SK-N-SH (cell line): ENCODE data around the gene REG3G.

Source experiments
- CHD2 ChIP-seq: fragments of 150-350 bp; IDR thresholded peaks from 2 replicates; pipeline ENCODE4 v1.6.1; 2018; ENCODE audit warnings: low read length; ENCODE audit not compliant: partially characterized antibody
- EZH2phosphoT487 ChIP-seq: fragments of 200-600 bp; sonication (generic); IDR thresholded peaks from 2 replicates; pipeline ENCODE4 v1.6.1; 2017; ENCODE audit warnings: low read depth, mixed run types, mild to moderate bottlenecking, antibody characterized with exemption, moderate library complexity, borderline replicate concordance
- FOSL2 ChIP-seq: IDR thresholded peaks from 2 replicates; pipeline ENCODE4 v1.4.0; 2012; ENCODE audit warnings: low read depth, mild to moderate bottlenecking, moderate library complexity, borderline replicate concordance
- GATA2 ChIP-seq: sonication (generic); formaldehyde crosslinking; IDR thresholded peaks from 2 replicates; pipeline ENCODE4 v1.5.0; 2020; ENCODE audit warnings: mild to moderate bottlenecking, missing genetic modification reagents
- JUND ChIP-seq: IDR thresholded peaks from 2 replicates; pipeline ENCODE4 v1.4.0; 2012
- NFIC ChIP-seq: IDR thresholded peaks from 2 replicates; pipeline ENCODE4 v1.4.0; 2012; ENCODE audit warnings: borderline replicate concordance
- POLR2AphosphoS5 ChIP-seq: IDR thresholded peaks from 2 replicates; pipeline ENCODE4 v1.6.1; 2012; ENCODE audit warnings: low read depth, low read length
- SIN3A ChIP-seq: IDR thresholded peaks from 2 replicates; pipeline ENCODE4 v1.6.1; 2012; ENCODE audit warnings: low read depth, mild to moderate bottlenecking, low read length, moderate library complexity, borderline replicate concordance
- SMC3 ChIP-seq: IDR thresholded peaks from 2 replicates; pipeline ENCODE4 v1.6.1; 2012; ENCODE audit warnings: low read depth, low read length, improper control_type of control experiment
- TAF1 ChIP-seq: IDR thresholded peaks from 2 replicates; pipeline ENCODE4 v1.6.1; 2012; ENCODE audit warnings: low read depth, mild to moderate bottlenecking, low read length, moderate library complexity, borderline replicate concordance
- TF ChIP-seq, protein P1 (sequence below): fragments of 200-600 bp; sonication (generic); IDR thresholded peaks from 2 replicates; pipeline ENCODE4 v1.6.1; 2017; ENCODE audit warnings: antibody characterized with exemption, mild to moderate bottlenecking, moderate library complexity
- TF ChIP-seq, protein P2 (sequence below): fragments of 150-350 bp; IDR thresholded peaks from 2 replicates; pipeline ENCODE4 v1.6.1; 2017; ENCODE audit warnings: antibody characterized with exemption, low read length, low read depth, borderline replicate concordance
- TF ChIP-seq, protein P3 (sequence below): IDR thresholded peaks from 2 replicates; pipeline ENCODE4 v1.6.1; 2012; ENCODE audit warnings: mild to moderate bottlenecking, low read depth, low read length, moderate library complexity
- TF ChIP-seq, protein P4 (sequence below): IDR thresholded peaks from 2 replicates; pipeline ENCODE4; 2012

DNA sequence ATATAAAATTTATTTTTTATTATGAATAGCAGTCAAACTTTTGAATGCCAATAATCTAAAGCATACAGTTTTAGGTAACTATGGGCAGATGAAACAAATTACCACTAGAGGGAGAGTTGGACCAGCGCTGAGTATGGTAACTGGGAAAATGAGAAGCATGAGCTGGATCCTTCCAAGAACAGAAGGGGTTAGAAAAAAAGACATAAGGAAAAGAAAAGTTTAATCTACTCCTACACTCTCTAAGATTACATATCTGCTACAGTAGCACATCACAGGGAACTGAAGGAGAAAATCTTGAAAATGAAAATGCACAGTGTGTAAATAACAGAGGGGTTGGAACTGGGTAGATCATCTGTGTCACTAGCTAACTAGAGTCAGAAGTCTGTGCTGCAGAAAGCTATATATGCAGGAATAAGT, 15.5 kb downstream of the REG3G start:
- TF ChIP-seq GATA2 (CRISPR knock-in tag) = no peak
- no peak for TF ChIP-seq NFIC
- TF ChIP-seq SIN3A = no peak
- peak; percentile 21 for TF ChIP-seq SMC3
- TF ChIP-seq CHD2 = no peak
- no peak for TF ChIP-seq FOSL2
- no peak for TF ChIP-seq POLR2AphosphoS5
- TF ChIP-seq, protein P1, sequence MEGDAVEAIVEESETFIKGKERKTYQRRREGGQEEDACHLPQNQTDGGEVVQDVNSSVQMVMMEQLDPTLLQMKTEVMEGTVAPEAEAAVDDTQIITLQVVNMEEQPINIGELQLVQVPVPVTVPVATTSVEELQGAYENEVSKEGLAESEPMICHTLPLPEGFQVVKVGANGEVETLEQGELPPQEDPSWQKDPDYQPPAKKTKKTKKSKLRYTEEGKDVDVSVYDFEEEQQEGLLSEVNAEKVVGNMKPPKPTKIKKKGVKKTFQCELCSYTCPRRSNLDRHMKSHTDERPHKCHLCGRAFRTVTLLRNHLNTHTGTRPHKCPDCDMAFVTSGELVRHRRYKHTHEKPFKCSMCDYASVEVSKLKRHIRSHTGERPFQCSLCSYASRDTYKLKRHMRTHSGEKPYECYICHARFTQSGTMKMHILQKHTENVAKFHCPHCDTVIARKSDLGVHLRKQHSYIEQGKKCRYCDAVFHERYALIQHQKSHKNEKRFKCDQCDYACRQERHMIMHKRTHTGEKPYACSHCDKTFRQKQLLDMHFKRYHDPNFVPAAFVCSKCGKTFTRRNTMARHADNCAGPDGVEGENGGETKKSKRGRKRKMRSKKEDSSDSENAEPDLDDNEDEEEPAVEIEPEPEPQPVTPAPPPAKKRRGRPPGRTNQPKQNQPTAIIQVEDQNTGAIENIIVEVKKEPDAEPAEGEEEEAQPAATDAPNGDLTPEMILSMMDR = no peak; the same call in 1 of the 2 replicates
- TF ChIP-seq TAF1 = no peak
- no peak for TF ChIP-seq JUND
- TF ChIP-seq, protein P2, sequence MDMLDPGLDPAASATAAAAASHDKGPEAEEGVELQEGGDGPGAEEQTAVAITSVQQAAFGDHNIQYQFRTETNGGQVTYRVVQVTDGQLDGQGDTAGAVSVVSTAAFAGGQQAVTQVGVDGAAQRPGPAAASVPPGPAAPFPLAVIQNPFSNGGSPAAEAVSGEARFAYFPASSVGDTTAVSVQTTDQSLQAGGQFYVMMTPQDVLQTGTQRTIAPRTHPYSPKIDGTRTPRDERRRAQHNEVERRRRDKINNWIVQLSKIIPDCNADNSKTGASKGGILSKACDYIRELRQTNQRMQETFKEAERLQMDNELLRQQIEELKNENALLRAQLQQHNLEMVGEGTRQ = no peak
- TF ChIP-seq, protein P3, sequence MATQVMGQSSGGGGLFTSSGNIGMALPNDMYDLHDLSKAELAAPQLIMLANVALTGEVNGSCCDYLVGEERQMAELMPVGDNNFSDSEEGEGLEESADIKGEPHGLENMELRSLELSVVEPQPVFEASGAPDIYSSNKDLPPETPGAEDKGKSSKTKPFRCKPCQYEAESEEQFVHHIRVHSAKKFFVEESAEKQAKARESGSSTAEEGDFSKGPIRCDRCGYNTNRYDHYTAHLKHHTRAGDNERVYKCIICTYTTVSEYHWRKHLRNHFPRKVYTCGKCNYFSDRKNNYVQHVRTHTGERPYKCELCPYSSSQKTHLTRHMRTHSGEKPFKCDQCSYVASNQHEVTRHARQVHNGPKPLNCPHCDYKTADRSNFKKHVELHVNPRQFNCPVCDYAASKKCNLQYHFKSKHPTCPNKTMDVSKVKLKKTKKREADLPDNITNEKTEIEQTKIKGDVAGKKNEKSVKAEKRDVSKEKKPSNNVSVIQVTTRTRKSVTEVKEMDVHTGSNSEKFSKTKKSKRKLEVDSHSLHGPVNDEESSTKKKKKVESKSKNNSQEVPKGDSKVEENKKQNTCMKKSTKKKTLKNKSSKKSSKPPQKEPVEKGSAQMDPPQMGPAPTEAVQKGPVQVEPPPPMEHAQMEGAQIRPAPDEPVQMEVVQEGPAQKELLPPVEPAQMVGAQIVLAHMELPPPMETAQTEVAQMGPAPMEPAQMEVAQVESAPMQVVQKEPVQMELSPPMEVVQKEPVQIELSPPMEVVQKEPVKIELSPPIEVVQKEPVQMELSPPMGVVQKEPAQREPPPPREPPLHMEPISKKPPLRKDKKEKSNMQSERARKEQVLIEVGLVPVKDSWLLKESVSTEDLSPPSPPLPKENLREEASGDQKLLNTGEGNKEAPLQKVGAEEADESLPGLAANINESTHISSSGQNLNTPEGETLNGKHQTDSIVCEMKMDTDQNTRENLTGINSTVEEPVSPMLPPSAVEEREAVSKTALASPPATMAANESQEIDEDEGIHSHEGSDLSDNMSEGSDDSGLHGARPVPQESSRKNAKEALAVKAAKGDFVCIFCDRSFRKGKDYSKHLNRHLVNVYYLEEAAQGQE = no peak
- no peak for TF ChIP-seq EZH2phosphoT487
- TF ChIP-seq, protein P4, sequence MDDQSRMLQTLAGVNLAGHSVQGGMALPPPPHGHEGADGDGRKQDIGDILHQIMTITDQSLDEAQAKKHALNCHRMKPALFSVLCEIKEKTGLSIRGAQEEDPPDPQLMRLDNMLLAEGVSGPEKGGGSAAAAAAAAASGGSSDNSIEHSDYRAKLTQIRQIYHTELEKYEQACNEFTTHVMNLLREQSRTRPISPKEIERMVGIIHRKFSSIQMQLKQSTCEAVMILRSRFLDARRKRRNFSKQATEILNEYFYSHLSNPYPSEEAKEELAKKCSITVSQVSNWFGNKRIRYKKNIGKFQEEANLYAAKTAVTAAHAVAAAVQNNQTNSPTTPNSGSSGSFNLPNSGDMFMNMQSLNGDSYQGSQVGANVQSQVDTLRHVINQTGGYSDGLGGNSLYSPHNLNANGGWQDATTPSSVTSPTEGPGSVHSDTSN = no peak
